HepG2 (cell line): Measurements from ENCODE around the gene SYCE1L. TPM values are rescaled to one million over a fixed set of nuclear protein-coding genes. Genes with fewer than 3 reads are reported as not detected.

ENCODE experiments used
- ATAC-seq: fragments of 200-7000 bp; cut with Tn5 transposase; 3 replicates; pipeline ENCODE4 v1.9.1; 2020; ENCODE audit warnings: mild to moderate bottlenecking, moderate library complexity
- BruUV-seq: library from RNA; stranded (reverse); fragments of 400-500 nt; replicated peaks from 2 replicates; lab custom pipeline; 2021; lab: Mats Ljungman, UMichigan
- CTCF ChIA-PET: fragments of 300-600 bp; formaldehyde crosslinking; extraction: SDS; loops from one replicate; lab custom pipeline; 2021; ENCODE audit warnings: low total read pairs, inconsistent platforms, low intra/inter-chr PET ratio; lab: Yijun Ruan, JAX
- POLR2A ChIA-PET: fragments of 350-600 bp; sonication (Branson Sonifier 250); formaldehyde crosslinking; loops from one replicate; lab custom pipeline; 2020; ENCODE audit warnings: antibody characterized with exemption, inconsistent platforms; lab: Yijun Ruan, JAX
- DNase-seq: peaks from one replicate; pipeline ENCODE4 v3.0.0-alpha.2; 2015; ENCODE audit warnings: low spot score
- FAIRE-seq: peaks from 3 replicates; lab custom pipeline; 2011; peaks lifted over from hg19 to GRCh38; lab: Jason Lieb, UNC
- H2AFZ ChIP-seq: one replicate; pipeline ENCODE4 v1.6.1; 2011; ENCODE audit warnings: low read length, inconsistent platforms
- H3K27ac ChIP-seq: fragments of 300-600 bp; 3 replicates; pipeline ENCODE4 v1.8.0; 2011; ENCODE audit warnings: mixed run types, mild to moderate bottlenecking, mixed read lengths, low read length, inconsistent platforms; ENCODE audit not compliant: insufficient read depth; ENCODE audit errors: extremely low read length
- H3K27me3 ChIP-seq, 2 experiments: fragments of 200-600 bp in 1 of 2; 2 replicates in 1 of 2; 3 replicates in 1 of 2; pipeline versions ENCODE4 v1.6.0 to v1.8.0; 2011; ENCODE audit warnings: low read length in 2 of 2, mild to moderate bottlenecking in 2 of 2, moderate library complexity in 2 of 2, inconsistent platforms in 1 of 2; ENCODE audit not compliant: insufficient read depth in 2 of 2, control insufficient read depth in 1 of 2
- H3K36me3 ChIP-seq, 2 experiments: fragments of 200-600 bp in 1 of 2; replicated peaks in 1 of 2; 2 replicates in 1 of 2; 3 replicates in 1 of 2; pipeline versions ENCODE4 v1.5.1 to v1.8.0; 2011; ENCODE audit warnings: low read length in 2 of 2, inconsistent platforms in 1 of 2; ENCODE audit not compliant: insufficient read depth in 2 of 2, control insufficient read depth in 1 of 2
- H3K4me1 ChIP-seq: 2 replicates; pipeline ENCODE4 v1.5.1; 2012; ENCODE audit warnings: low read length, inconsistent platforms; ENCODE audit not compliant: insufficient read depth
- H3K4me2 ChIP-seq: 2 replicates; pipeline ENCODE4 v1.6.0; 2011; ENCODE audit warnings: low read depth, low read length, inconsistent platforms
- H3K4me3 ChIP-seq, 3 experiments: fragments of 200-600 bp in 1 of 3; sonication (generic), shearing (Covaris generic) in 1 of 3; replicated peaks in 1 of 3; 2 replicates each; pipeline ENCODE4 v1.5.1; 2011 to 2016; ENCODE audit warnings: low read length in 3 of 3, inconsistent platforms in 2 of 3, low read depth in 2 of 3, mild to moderate bottlenecking in 2 of 3, control low read depth in 1 of 3, mixed read lengths in 1 of 3; ENCODE audit not compliant: insufficient read depth in 1 of 3
- H3K79me2 ChIP-seq: one replicate; pipeline ENCODE4 v1.6.1; 2011; ENCODE audit warnings: low read length, inconsistent platforms; ENCODE audit not compliant: insufficient read depth
- H3K9ac ChIP-seq: 2 replicates; pipeline ENCODE4 v1.6.0; 2011; ENCODE audit warnings: mild to moderate bottlenecking, low read depth, low read length, inconsistent platforms; ENCODE audit not compliant: insufficient read depth
- H3K9me3 ChIP-seq: 2 replicates; pipeline ENCODE4 v1.5.1; 2012; ENCODE audit warnings: mild to moderate bottlenecking, low read length
- H4K20me1 ChIP-seq: 2 replicates; pipeline ENCODE4 v1.6.0; 2011; ENCODE audit warnings: inconsistent platforms, mild to moderate bottlenecking, low read length, moderate library complexity; ENCODE audit not compliant: insufficient read depth
- CEBPG ChIP-seq: IDR thresholded peaks from 2 replicates; pipeline ENCODE4 v1.6.1; 2016
- ELF4 ChIP-seq: sonication (generic); formaldehyde crosslinking; IDR thresholded peaks from 2 replicates; pipeline ENCODE4 v1.5.0; 2020; ENCODE audit warnings: missing genetic modification reagents, mild to moderate bottlenecking, moderate library complexity, borderline replicate concordance
- HNRNPK ChIP-seq: fragments of 200-400 bp; formaldehyde crosslinking; IDR thresholded peaks from 2 replicates; pipeline ENCODE4 v1.6.1; 2018; ENCODE audit warnings: low read length, low read depth, moderate library complexity, mild to moderate bottlenecking; ENCODE audit not compliant: poor library complexity, severe bottlenecking
- LCORL ChIP-seq, 2 experiments: fragments of 450-650 bp in 1 of 2; sonication (generic) in 1 of 2; formaldehyde crosslinking in 1 of 2; IDR thresholded peaks; 2 replicates each; pipeline versions ENCODE4 v1.5.0 to v1.6.1; 2017 to 2020; ENCODE audit warnings: antibody characterized with exemption in 1 of 2, missing genetic modification reagents in 1 of 2
- NONO ChIP-seq, 2 experiments: fragments of 450-650 bp in 1 of 2; sonication (generic) in 1 of 2; formaldehyde crosslinking in 1 of 2; IDR thresholded peaks in 1 of 2; conservative IDR thresholded peaks in 1 of 2; 2 replicates each; pipeline versions ENCODE4 v1.6.1 to v1.8.0; 2017 to 2022; ENCODE audit warnings: mild to moderate bottlenecking in 1 of 2, missing genetic modification reagents in 1 of 2, moderate library complexity in 1 of 2
- PITX1 ChIP-seq: sonication (generic); formaldehyde crosslinking; IDR thresholded peaks from 2 replicates; pipeline ENCODE4 v1.5.1; 2020; ENCODE audit warnings: mild to moderate bottlenecking, missing genetic modification reagents
- PRPF4 ChIP-seq: fragments of 200-400 bp; formaldehyde crosslinking; IDR thresholded peaks from 2 replicates; pipeline ENCODE4 v1.6.1; 2016; ENCODE audit warnings: low read length, low read depth; ENCODE audit not compliant: poor library complexity, severe bottlenecking
- REXO4 ChIP-seq: sonication (generic); formaldehyde crosslinking; IDR thresholded peaks from 2 replicates; pipeline ENCODE4 v1.8.0; 2022; ENCODE audit warnings: missing genetic modification reagents, mild to moderate bottlenecking, borderline replicate concordance
- SIN3A ChIP-seq: IDR thresholded peaks from 2 replicates; pipeline ENCODE4 v1.6.1; 2011; ENCODE audit warnings: low read depth, mild to moderate bottlenecking, control low read depth, low read length, borderline replicate concordance
- ZKSCAN8 ChIP-seq: IDR thresholded peaks from 2 replicates; pipeline ENCODE4 v1.6.1; 2016; ENCODE audit warnings: borderline replicate concordance, missing genetic modification reagents, missing compliant biosample characterization
- ZNF709 ChIP-seq: sonication (generic); formaldehyde crosslinking; IDR thresholded peaks from 2 replicates; pipeline ENCODE4 v1.5.0; 2020; ENCODE audit warnings: mild to moderate bottlenecking, missing genetic modification reagents
- ZNF83 ChIP-seq: sonication (generic); formaldehyde crosslinking; IDR thresholded peaks from 2 replicates; pipeline ENCODE4 v1.4.0; 2020; ENCODE audit warnings: missing genetic modification reagents, mild to moderate bottlenecking, borderline replicate concordance
- WGBS: methylation state at CpG from one replicate; pipeline ENCODE4 v1.1.6; 2017; ENCODE audit warnings: low lambda C conversion rate; 5-methylcytosine and 5-hydroxymethylcytosine counted together
- in situ Hi-C: cut with HindIII; loops from 2 replicates; pipeline ENCODE4 v1.10.0; 2017; ENCODE audit warnings: low pct_unique_long_range_greater_than_20kb; ENCODE audit not compliant: extremely low pct_ligation_motif_present
- intact Hi-C: fragments of 100-400 bp; cut with micrococcal nuclease; formaldehyde crosslinking; loops from one replicate; pipeline ENCODE4 v1.10.0; 2022; ENCODE audit not compliant: unreplicated experiment
- polyA plus RNA-seq, 8 experiments: library from polyadenylated mRNA; depleted of rRNA in 3 of 8; stranded (reverse) in 7 of 8; unstranded in 1 of 8; fragments of >200 nt; fragmentation: Illumina TruSeq in 4 of 8; extraction: Trizol in 4 of 8; gene quantifications; 2 replicates each; pipeline versions ENCODE4 v1.2.1 to v1.2.3, GENCODE V29; 2011 to 2016; ENCODE audit warnings: low read depth in 4 of 8, missing spikeins in 1 of 8, mixed read lengths in 1 of 8; ENCODE audit not compliant: insufficient read depth in 1 of 8
- total RNA-seq, 5 experiments: library from RNA; depleted of rRNA; stranded (reverse); fragments of >200 nt; fragmentation: Illumina TruSeq; extraction: Trizol; gene quantifications; 2 replicates each; pipeline ENCODE4 v1.2.3, GENCODE V29; 2016; ENCODE audit warnings: low read depth in 1 of 5
- TF ChIP-seq, protein P1 (sequence below): IDR thresholded peaks from 2 replicates; pipeline ENCODE4 v1.6.1; 2016; ENCODE audit warnings: low read depth
- TF ChIP-seq, protein P2 (sequence below): IDR thresholded peaks from 2 replicates; pipeline ENCODE4 v1.6.1; 2016; ENCODE audit warnings: missing biosample characterization, missing genetic modification reagents, low read depth

Gene SYCE1L
- total and polyA plus RNA-seq, 2 of the 13 experiments (the other 11 are each of a cell fraction or from before 2014, with no cell fraction given) = 0.22 TPM; not detected in 1

DNA sequence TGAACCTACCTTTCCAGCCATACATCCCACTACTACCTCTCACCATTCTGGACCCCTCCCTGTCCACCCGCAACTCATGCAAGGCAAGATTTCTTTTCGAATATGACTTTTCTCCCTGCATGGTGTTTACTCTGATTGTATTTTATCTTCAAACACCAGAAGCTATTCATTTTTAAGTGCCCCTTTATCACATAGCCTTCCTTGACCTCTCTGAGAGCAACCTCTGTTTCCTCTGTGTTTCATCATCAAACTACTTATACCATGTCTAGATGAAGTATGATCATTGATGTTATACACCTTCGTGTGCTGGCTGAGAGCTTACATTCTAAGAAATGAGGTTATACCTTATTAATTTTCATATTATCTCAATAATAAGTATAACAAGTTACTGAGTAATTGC, 31.8 kb downstream of the SYCE1L start:
- ATAC-seq = no peak
- Histone ChIP-seq H3K9me3 (no peaks in the 10 kb centered on the region), H3K9ac (no peak overlapping the region), H2AFZ (no peak overlapping the region), H3K4me1 (no peaks in the 10 kb centered on the region), H3K4me3 (no peak overlapping the region), H3K27me3 (peaks cover 0 to 16% of the 10 kb centered on the region in 2 experiments; a peak in 4 of 5 replicates), H3K4me2 (no peak overlapping the region), H3K36me3 (no peaks in the 10 kb centered on the region), H4K20me1 (no peaks in the 10 kb centered on the region), H3K79me2 (no peaks in the 10 kb centered on the region), H3K27ac (no peak overlapping the region)
- ChIA-PET POLR2A (no interaction called here), CTCF (no interaction called here)
- no TSS peak for BruUV-seq
- intact Hi-C loops (loop anchor here (10.0 kb wide), 1 partner anchor 774 kb away; no protein-coding TSS in a partner anchor), in situ Hi-C loops (loop anchor here (5.0 to 25.0 kb wide), 2 partner anchors 431 to 731 kb away; no protein-coding TSS in a partner anchor)
- WGBS = 19% methylated on average over 3 of the region's 3 CpGs
- no peak for DNase-seq
- FAIRE-seq = no peak
- TF ChIP-seq, protein P1, sequence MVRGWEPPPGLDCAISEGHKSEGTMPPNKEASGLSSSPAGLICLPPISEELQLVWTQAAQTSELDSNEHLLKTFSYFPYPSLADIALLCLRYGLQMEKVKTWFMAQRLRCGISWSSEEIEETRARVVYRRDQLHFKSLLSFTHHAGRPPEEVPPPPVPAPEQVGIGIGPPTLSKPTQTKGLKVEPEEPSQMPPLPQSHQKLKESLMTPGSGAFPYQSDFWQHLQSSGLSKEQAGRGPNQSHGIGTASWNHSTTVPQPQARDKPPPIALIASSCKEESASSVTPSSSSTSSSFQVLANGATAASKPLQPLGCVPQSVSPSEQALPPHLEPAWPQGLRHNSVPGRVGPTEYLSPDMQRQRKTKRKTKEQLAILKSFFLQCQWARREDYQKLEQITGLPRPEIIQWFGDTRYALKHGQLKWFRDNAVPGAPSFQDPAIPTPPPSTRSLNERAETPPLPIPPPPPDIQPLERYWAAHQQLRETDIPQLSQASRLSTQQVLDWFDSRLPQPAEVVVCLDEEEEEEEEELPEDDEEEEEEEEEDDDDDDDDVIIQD (CRISPR knock-in tag) = no peak
- no peak for TF ChIP-seq SIN3A
- no peak for TF ChIP-seq PRPF4

DNA sequence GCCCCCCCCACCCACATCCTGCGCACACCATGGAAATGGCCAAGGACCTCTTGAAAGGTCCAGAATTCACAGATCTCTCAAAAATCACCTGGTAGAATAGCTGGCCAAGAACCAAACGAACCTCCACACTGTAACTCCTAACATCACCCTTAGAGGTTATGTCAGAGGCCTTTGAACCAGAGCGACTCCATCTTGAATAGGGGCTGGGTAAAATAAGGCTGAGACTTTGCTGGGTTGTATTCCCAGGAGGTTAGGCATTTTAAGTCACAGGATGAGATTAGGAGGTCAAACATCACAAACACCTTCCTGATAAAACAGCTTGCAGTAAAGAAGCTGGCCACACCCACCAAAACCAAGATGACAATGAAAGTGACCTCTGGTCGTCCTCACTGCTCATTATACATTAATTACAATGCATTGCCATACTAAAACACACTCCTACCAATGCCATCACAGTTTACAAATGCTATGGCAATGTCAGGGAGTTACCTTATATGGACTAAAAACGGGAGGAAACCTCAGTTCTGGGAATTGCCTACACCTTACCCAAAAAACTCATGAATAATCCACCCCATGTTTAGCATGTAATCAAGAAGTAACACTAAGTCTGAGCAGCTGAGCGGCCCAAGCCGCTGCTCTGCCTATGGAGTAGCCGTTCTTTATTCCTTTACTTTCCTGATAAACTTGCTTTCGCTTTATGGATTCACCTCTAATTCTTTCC, 34.8 kb downstream of the SYCE1L start:
- H3K36me3 ChIP-seq = no peaks in the 10 kb centered on the region
- WGBS = 18% methylated on average over 9 of the region's 9 CpGs
- CTCF ChIA-PET = interaction anchor here (1.8 to 5.5 kb wide), 2 partner anchors 350 kb away, joined by 7 to 354 read pairs; no protein-coding TSS in a partner anchor
- BruUV-seq = no TSS peak
- H3K79me2 ChIP-seq = no peaks in the 10 kb centered on the region
- DNase-seq = no peak
- no peaks in the 10 kb centered on the region for H3K9me3 ChIP-seq
- no peak for ATAC-seq
- no peaks in the 10 kb centered on the region for H3K4me1 ChIP-seq
- H2AFZ ChIP-seq = no peak overlapping the region
- H3K4me3 ChIP-seq = no peak overlapping the region
- no peak for FAIRE-seq
- H3K4me2 ChIP-seq = no peak overlapping the region
- H3K27ac ChIP-seq = no peak overlapping the region
- no peak overlapping the region for H3K9ac ChIP-seq
- intact Hi-C loops (loop anchor here (10.0 kb wide), 1 partner anchor 771 kb away; no protein-coding TSS in a partner anchor), in situ Hi-C loops (loop anchor here (5.0 to 25.0 kb wide), 2 partner anchors 428 to 728 kb away; no protein-coding TSS in a partner anchor)
- no peaks in the 10 kb centered on the region for H4K20me1 ChIP-seq
- H3K27me3 ChIP-seq = peaks cover 0 to 39% of the 10 kb centered on the region in 2 experiments
- POLR2A ChIA-PET = no interaction called here
- no peak for TF ChIP-seq HNRNPK
- no peak for TF ChIP-seq ZNF83 (CRISPR knock-in tag)
- no peak for TF ChIP-seq LCORL (IDR thresholded peaks at IDR 0.05)
- no peak for TF ChIP-seq LCORL (CRISPR knock-in tag; IDR thresholded peaks at IDR 0.05)
- TF ChIP-seq ELF4 (CRISPR knock-in tag) = no peak
- no peak for TF ChIP-seq CEBPG (CRISPR knock-in tag)
- TF ChIP-seq ZNF709 (CRISPR knock-in tag) = no peak
- TF ChIP-seq REXO4 (CRISPR knock-in tag) = no peak
- TF ChIP-seq PITX1 (CRISPR knock-in tag) = no peak
- no peak for TF ChIP-seq NONO (IDR thresholded peaks at IDR 0.05)
- TF ChIP-seq NONO (CRISPR knock-in tag; conservative IDR thresholded peaks at IDR 0.05) = no peak
- no peak for TF ChIP-seq ZKSCAN8
- TF ChIP-seq, protein P2, sequence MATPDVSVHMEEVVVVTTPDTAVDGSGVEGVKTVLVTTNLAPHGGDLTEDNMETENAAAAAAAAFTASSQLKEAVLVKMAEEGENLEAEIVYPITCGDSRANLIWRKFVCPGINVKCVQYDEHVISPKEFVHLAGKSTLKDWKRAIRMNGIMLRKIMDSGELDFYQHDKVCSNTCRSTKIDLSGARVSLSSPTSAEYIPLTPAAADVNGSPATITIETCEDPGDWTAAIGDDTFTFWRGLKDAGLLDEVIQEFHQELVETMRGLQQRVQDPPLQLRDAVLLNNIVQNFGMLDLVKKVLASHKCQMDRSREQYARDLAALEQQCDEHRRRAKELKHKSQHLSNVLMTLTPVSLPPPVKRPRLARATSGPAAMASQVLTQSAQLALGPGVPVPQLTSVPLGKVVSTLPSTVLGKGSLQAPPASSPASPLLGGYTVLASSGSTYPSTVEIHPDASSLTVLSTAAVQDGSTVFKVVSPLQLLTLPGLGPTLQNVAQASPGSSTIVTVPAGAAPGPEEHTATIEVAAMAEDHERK (CRISPR knock-in tag) = no peak
